DOHH2 (cell line): ENCODE data around the gene ADGRG1.
A peak's percentile ranks its signal among the peaks of the same experiment; 100 is the strongest.

Experiments
- H3F3A ChIP-seq: fragments of 200-600 bp; sonication (generic), shearing (Covaris generic); 2 replicates; pipeline ENCODE4 v1.6.0; 2016; ENCODE audit warnings: antibody characterized with exemption, mild to moderate bottlenecking; ENCODE audit not compliant: control insufficient read depth, insufficient read depth
- H3K27ac ChIP-seq: fragments of 200-600 bp; sonication (generic); 2 replicates; pipeline ENCODE4 v1.5.1; 2014; ENCODE audit warnings: low read depth, mild to moderate bottlenecking, low read length, moderate library complexity
- H3K27me3 ChIP-seq: fragments of 200-600 bp; sonication (generic); 2 replicates; pipeline ENCODE4 v1.6.1; 2014; ENCODE audit warnings: mild to moderate bottlenecking, low read length, mixed read lengths; ENCODE audit not compliant: control insufficient read depth
- H3K36me3 ChIP-seq: fragments of 200-600 bp; sonication (generic); 2 replicates; pipeline ENCODE4 v1.6.1; 2014; ENCODE audit warnings: mild to moderate bottlenecking, low read length, moderate library complexity, mixed read lengths; ENCODE audit not compliant: control insufficient read depth
- H3K4me1 ChIP-seq: fragments of 200-600 bp; sonication (generic); 2 replicates; pipeline ENCODE4 v1.6.1; 2014; ENCODE audit warnings: mild to moderate bottlenecking, low read length, mixed read lengths; ENCODE audit not compliant: control insufficient read depth
- H3K4me2 ChIP-seq: fragments of 200-600 bp; sonication (generic); 2 replicates; pipeline ENCODE4 v1.6.0; 2014; ENCODE audit warnings: mild to moderate bottlenecking, low read length, moderate library complexity
- H3K4me3 ChIP-seq: fragments of 200-600 bp; sonication (generic); 2 replicates; pipeline ENCODE4 v1.5.1; 2014; ENCODE audit warnings: mild to moderate bottlenecking, low read length, mixed read lengths
- H3K79me2 ChIP-seq: fragments of 200-600 bp; sonication (generic); 2 replicates; pipeline ENCODE4 v1.6.1; 2014; ENCODE audit warnings: mild to moderate bottlenecking, low read length, mixed read lengths; ENCODE audit not compliant: control insufficient read depth
- H3K9me2 ChIP-seq: fragments of 200-600 bp; sonication (generic); replicated peaks from 2 replicates; pipeline ENCODE4 v1.6.1; 2014; ENCODE audit warnings: mild to moderate bottlenecking, low read length, mixed read lengths; ENCODE audit not compliant: control insufficient read depth
- H3K9me3 ChIP-seq: fragments of 200-600 bp; sonication (generic); 2 replicates; pipeline ENCODE4 v1.6.1; 2014; ENCODE audit warnings: antibody characterized with exemption, low read length, mixed read lengths; ENCODE audit not compliant: control insufficient read depth, insufficient read depth
- H4K20me1 ChIP-seq: fragments of 200-600 bp; sonication (generic); 2 replicates; pipeline ENCODE4 v1.6.0; 2014; ENCODE audit warnings: low read depth, mild to moderate bottlenecking, antibody characterized with exemption, low read length, moderate library complexity; ENCODE audit not compliant: control insufficient read depth, insufficient read depth
- CTCF ChIP-seq: fragments of 200-600 bp; sonication (generic); IDR thresholded peaks from one replicate; pipeline ENCODE4 v1.5.1; 2014; ENCODE audit warnings: antibody characterized with exemption, mild to moderate bottlenecking, low read depth, low read length; ENCODE audit not compliant: poor library complexity, severe bottlenecking
- EZH2phosphoT487 ChIP-seq: fragments of 200-600 bp; sonication (generic); IDR thresholded peaks from 2 replicates; pipeline ENCODE4 v1.6.1; 2017; ENCODE audit warnings: borderline replicate concordance, mild to moderate bottlenecking, antibody characterized with exemption, low read length, moderate library complexity, mixed read lengths

The ADGRG1 gene

GRCh38 chr16:57588831-57589230 is 39.6 kb upstream of the ADGRG1 start:
- no peak overlapping the region for H3K4me2 ChIP-seq
- H4K20me1 ChIP-seq: no peaks in the 10 kb centered on the region
- H3K4me1 ChIP-seq: no peaks in the 10 kb centered on the region
- no peaks in the 10 kb centered on the region for H3F3A ChIP-seq
- no peaks in the 10 kb centered on the region for H3K9me2 ChIP-seq
- H3K27ac ChIP-seq: no peak overlapping the region
- H3K9me3 ChIP-seq: no peaks in the 10 kb centered on the region
- no peaks in the 10 kb centered on the region for H3K36me3 ChIP-seq
- H3K4me3 ChIP-seq: no peak overlapping the region
- TF ChIP-seq EZH2phosphoT487 (no peak), CTCF (no peak)
- H3K27me3 ChIP-seq: peaks cover 50% of the 10 kb centered on the region
- H3K79me2 ChIP-seq: no peaks in the 10 kb centered on the region

GRCh38 chr16:57589374-57589773 is 39.1 kb upstream of the ADGRG1 start:
- Histone ChIP-seq H3K79me2 (no peaks in the 10 kb centered on the region), H3K27ac (no peak overlapping the region), H3K36me3 (no peaks in the 10 kb centered on the region), H3K4me3 (no peak overlapping the region), H3K4me2 (no peak overlapping the region), H3K27me3 (peaks cover 46% of the 10 kb centered on the region), H4K20me1 (no peaks in the 10 kb centered on the region), H3K9me2 (no peaks in the 10 kb centered on the region), H3K9me3 (no peaks in the 10 kb centered on the region), H3F3A (no peaks in the 10 kb centered on the region), H3K4me1 (no peaks in the 10 kb centered on the region)
- TF ChIP-seq CTCF (no peak), EZH2phosphoT487 (no peak)

- Histone ChIP-seq H3K4me3 (no peak overlapping the region), H3K9me3 (no peaks in the 10 kb centered on the region), H3K9me2 (no peaks in the 10 kb centered on the region), H3K4me2 (no peak overlapping the region), H3K36me3 (no peaks in the 10 kb centered on the region), H3K79me2 (no peaks in the 10 kb centered on the region), H4K20me1 (no peaks in the 10 kb centered on the region), H3K27ac (no peak overlapping the region), H3F3A (no peaks in the 10 kb centered on the region), H3K27me3 (peaks cover 40% of the 10 kb centered on the region), H3K4me1 (no peaks in the 10 kb centered on the region)
- TF ChIP-seq EZH2phosphoT487: no peak
Observed at GRCh38 chr16:57590654-57591085, 37.8 kb upstream of the ADGRG1 start.

- TF ChIP-seq CTCF (peak; percentile 78), EZH2phosphoT487 (no peak)
Observed at GRCh38 chr16:57591086-57591869, 37.2 kb upstream of the ADGRG1 start.

More at GRCh38 chr16:57591086-57591869, 37.2 kb upstream of the ADGRG1 start:
- Histone ChIP-seq H3K27me3 (peaks cover 36% of the 10 kb centered on the region), H3K4me3 (no peak overlapping the region), H4K20me1 (no peaks in the 10 kb centered on the region), H3K9me2 (no peaks in the 10 kb centered on the region), H3F3A (no peaks in the 10 kb centered on the region), H3K4me1 (no peaks in the 10 kb centered on the region), H3K36me3 (no peaks in the 10 kb centered on the region), H3K4me2 (no peak overlapping the region), H3K79me2 (no peaks in the 10 kb centered on the region), H3K27ac (no peak overlapping the region), H3K9me3 (no peaks in the 10 kb centered on the region)
